Keratinocyte (primary cell): ENCODE measurements around the gene NOL11. TPM values are rescaled to one million over a fixed set of nuclear protein-coding genes. Genes with fewer than 3 reads are reported as not detected.

Source experiments
- DNase-seq: peaks from one replicate; pipeline ENCODE4 v3.0.0-alpha.2; 2011; ENCODE audit warnings: low read depth, missing footprints, low spot score
- FAIRE-seq: peaks from 2 replicates; lab custom pipeline; 2011; peaks lifted over from hg19 to GRCh38; lab: Jason Lieb, UNC
- H2AFZ ChIP-seq: 2 replicates; pipeline ENCODE4 v1.6.0; 2012; ENCODE audit warnings: low read length, control low read depth, inconsistent platforms; ENCODE audit not compliant: control insufficient read depth
- H3K27ac ChIP-seq: 2 replicates; pipeline ENCODE4 v1.5.1; 2011; ENCODE audit warnings: low read length; ENCODE audit not compliant: control insufficient read depth, insufficient read depth
- H3K27me3 ChIP-seq: 3 replicates; pipeline ENCODE4 v1.6.0; 2011; ENCODE audit warnings: low read length; ENCODE audit not compliant: control insufficient read depth, insufficient read depth; ENCODE audit errors: extremely low read depth
- H3K36me3 ChIP-seq, 2 experiments: 2 replicates in 1 of 2; 3 replicates in 1 of 2; pipeline ENCODE4 v1.5.1; 2011; ENCODE audit warnings: low read length in 2 of 2, mild to moderate bottlenecking in 1 of 2; ENCODE audit not compliant: control insufficient read depth in 2 of 2, insufficient read depth in 2 of 2; ENCODE audit errors: extremely low read depth in 1 of 2
- H3K4me1 ChIP-seq: 3 replicates; pipeline ENCODE4 v1.5.1; 2011; ENCODE audit warnings: low read length; ENCODE audit not compliant: control insufficient read depth, insufficient read depth; ENCODE audit errors: extremely low read depth
- H3K4me2 ChIP-seq: 3 replicates; pipeline ENCODE4 v1.6.0; 2011; ENCODE audit warnings: low read depth, low read length; ENCODE audit not compliant: control insufficient read depth, insufficient read depth; ENCODE audit errors: extremely low read depth
- H3K4me3 ChIP-seq, 3 experiments: fragments of 200-600 bp in 1 of 3; sonication (generic) in 1 of 3; 2 replicates in 2 of 3; 3 replicates in 1 of 3; pipeline ENCODE4 v1.5.1; 2011 to 2016; ENCODE audit warnings: low read length in 3 of 3, mild to moderate bottlenecking in 3 of 3, control low read depth in 2 of 3, inconsistent platforms in 1 of 3, low read depth in 1 of 3, mixed read lengths in 1 of 3, mixed run types in 1 of 3, moderate library complexity in 1 of 3; ENCODE audit not compliant: control insufficient read depth in 2 of 3, insufficient read depth in 2 of 3; ENCODE audit errors: extremely low read depth in 1 of 3
- H3K79me2 ChIP-seq: 2 replicates; pipeline ENCODE4 v1.6.0; 2012; ENCODE audit warnings: low read length; ENCODE audit not compliant: control insufficient read depth, insufficient read depth
- H3K9ac ChIP-seq: 3 replicates; pipeline ENCODE4 v1.6.0; 2011; ENCODE audit warnings: low read length; ENCODE audit not compliant: control insufficient read depth, insufficient read depth; ENCODE audit errors: extremely low read depth
- H3K9me1 ChIP-seq: 3 replicates; pipeline ENCODE4 v1.6.0; 2011; ENCODE audit warnings: low read length; ENCODE audit not compliant: control insufficient read depth, insufficient read depth; ENCODE audit errors: extremely low read depth
- H3K9me3 ChIP-seq: 2 replicates; pipeline ENCODE4 v1.5.1; 2012; ENCODE audit warnings: low read depth, low read length; ENCODE audit not compliant: control insufficient read depth
- H4K20me1 ChIP-seq: 3 replicates; pipeline ENCODE4 v1.6.0; 2011; ENCODE audit warnings: low read length; ENCODE audit not compliant: control insufficient read depth, insufficient read depth; ENCODE audit errors: extremely low read depth
- EZH2 ChIP-seq: IDR thresholded peaks from one replicate; pipeline ENCODE4 v1.6.1; 2012; ENCODE audit warnings: inconsistent platforms, mild to moderate bottlenecking, low read length, moderate library complexity
- dilution Hi-C: fragments of 300-500 bp; cut with MboI; formaldehyde crosslinking; loops from one replicate; pipeline ENCODE4 v1.7.0; 2020; ENCODE audit warnings: low sequenced_read_pairs; ENCODE audit not compliant: extremely low pct_ligation_motif_present
- polyA plus RNA-seq, 5 experiments: library from polyadenylated mRNA; depleted of rRNA in 3 of 5; stranded (reverse) in 3 of 5; stranded (forward) in 1 of 5; unstranded in 1 of 5; fragments of >200 nt; gene quantifications; 1 replicate in 1 of 5; 2 replicates in 3 of 5; 3 replicates in 1 of 5; pipeline versions ENCODE4 v1.2.1 to v1.2.3, GENCODE V29; 2011 to 2012; ENCODE audit warnings: missing spikeins in 2 of 5, low read depth in 1 of 5, low replicate concordance in 1 of 5
- TF ChIP-seq, protein P1 (sequence below), 3 experiments: IDR thresholded peaks in 1 of 3; conservative IDR thresholded peaks in 1 of 3; optimal IDR thresholded peaks in 1 of 3; 2 replicates in 2 of 3; 3 replicates in 1 of 3; pipeline versions ENCODE3 to v1.5.1; 2011; ENCODE audit warnings: low read length in 3 of 3, mild to moderate bottlenecking in 3 of 3, moderate library complexity in 2 of 3, control low read depth in 1 of 3, inconsistent platforms in 1 of 3; ENCODE audit not compliant: insufficient read depth in 2 of 3; ENCODE audit errors: extremely low read depth in 1 of 3

NOL11 gene
- polyA plus RNA-seq, 1 donor (not counting 4 experiments of a cell fraction or from before 2014, with no cell fraction given): 63.0 TPM

DNA sequence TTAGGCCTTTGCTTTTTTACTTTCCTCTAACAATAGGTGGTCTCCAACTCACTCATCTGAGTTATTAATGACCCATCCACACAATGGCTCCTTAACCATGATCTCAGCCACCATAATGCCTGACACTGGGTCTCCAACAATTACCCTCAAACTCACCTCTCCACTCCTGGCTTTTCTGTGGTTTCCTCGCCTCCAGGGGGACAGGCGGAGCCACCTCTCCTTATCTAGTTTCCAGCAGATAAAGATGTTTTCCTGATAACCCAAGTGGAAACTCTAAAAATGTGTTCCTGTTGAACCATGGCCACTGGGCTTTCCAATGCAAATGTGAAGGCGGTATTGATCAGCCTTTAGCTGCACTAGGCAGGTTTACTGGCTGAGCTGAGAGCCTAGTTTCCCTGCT, 9.4 kb upstream of the NOL11 start:
- Histone ChIP-seq H3K9ac (no peak overlapping the region), H2AFZ (no peak overlapping the region), H3K36me3 (no peaks in the 10 kb centered on the region), H3K27me3 (no peaks in the 10 kb centered on the region), H3K4me2 (no peak overlapping the region), H3K4me3 (no peak overlapping the region), H4K20me1 (no peaks in the 10 kb centered on the region), H3K79me2 (no peaks in the 10 kb centered on the region), H3K27ac (no peak overlapping the region), H3K4me1 (no peaks in the 10 kb centered on the region), H3K9me1 (no peaks in the 10 kb centered on the region), H3K9me3 (no peaks in the 10 kb centered on the region)
- no peak for TF ChIP-seq EZH2
- TF ChIP-seq, protein P1, sequence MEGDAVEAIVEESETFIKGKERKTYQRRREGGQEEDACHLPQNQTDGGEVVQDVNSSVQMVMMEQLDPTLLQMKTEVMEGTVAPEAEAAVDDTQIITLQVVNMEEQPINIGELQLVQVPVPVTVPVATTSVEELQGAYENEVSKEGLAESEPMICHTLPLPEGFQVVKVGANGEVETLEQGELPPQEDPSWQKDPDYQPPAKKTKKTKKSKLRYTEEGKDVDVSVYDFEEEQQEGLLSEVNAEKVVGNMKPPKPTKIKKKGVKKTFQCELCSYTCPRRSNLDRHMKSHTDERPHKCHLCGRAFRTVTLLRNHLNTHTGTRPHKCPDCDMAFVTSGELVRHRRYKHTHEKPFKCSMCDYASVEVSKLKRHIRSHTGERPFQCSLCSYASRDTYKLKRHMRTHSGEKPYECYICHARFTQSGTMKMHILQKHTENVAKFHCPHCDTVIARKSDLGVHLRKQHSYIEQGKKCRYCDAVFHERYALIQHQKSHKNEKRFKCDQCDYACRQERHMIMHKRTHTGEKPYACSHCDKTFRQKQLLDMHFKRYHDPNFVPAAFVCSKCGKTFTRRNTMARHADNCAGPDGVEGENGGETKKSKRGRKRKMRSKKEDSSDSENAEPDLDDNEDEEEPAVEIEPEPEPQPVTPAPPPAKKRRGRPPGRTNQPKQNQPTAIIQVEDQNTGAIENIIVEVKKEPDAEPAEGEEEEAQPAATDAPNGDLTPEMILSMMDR (optimal IDR thresholded peaks at IDR 0.05 in 1 of 3, IDR thresholded peaks at IDR 0.05 in 1 of 3, conservative IDR thresholded peaks at IDR 0.05 in 1 of 3; ENCODE audit: extremely low read depth in 1 of 3, insufficient read depth in 2 of 3, low read length in 3 of 3): no peak
- DNase-seq (no peak), FAIRE-seq (no peak)
- dilution Hi-C loops: no loop called here

DNA sequence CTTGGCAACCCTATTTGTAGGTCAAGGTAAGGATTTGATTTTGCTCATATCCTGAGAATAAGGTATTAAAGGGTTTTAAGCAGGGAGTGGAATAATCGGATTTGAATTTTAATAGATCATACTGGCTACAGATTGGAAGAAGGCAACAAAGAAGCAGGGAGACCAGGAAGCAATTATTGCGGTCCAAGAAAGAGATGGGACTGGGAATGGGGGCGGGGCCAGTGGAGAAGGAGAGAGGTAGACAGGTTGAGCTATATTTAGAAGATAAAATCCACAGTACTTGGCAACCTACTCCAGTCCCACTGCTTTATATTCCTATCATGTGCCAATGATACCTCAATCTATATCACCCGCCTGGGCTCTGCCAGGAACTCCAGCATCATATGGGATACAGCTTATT, 5.8 kb upstream of the NOL11 start:
- Histone ChIP-seq H3K27me3 (no peaks in the 10 kb centered on the region), H3K36me3 (no peaks in the 10 kb centered on the region), H3K79me2 (no peaks in the 10 kb centered on the region), H3K4me1 (no peaks in the 10 kb centered on the region), H3K9me3 (no peaks in the 10 kb centered on the region), H3K9me1 (no peaks in the 10 kb centered on the region), H3K4me3 (no peak overlapping the region), H2AFZ (no peak overlapping the region), H4K20me1 (no peaks in the 10 kb centered on the region), H3K27ac (no peak overlapping the region), H3K9ac (no peak overlapping the region), H3K4me2 (no peak overlapping the region)
- dilution Hi-C loops: no loop called here
- no peak for DNase-seq
- no peak for FAIRE-seq
- TF ChIP-seq, protein P1 (optimal IDR thresholded peaks at IDR 0.05 in 1 of 3, IDR thresholded peaks at IDR 0.05 in 1 of 3, conservative IDR thresholded peaks at IDR 0.05 in 1 of 3; ENCODE audit: extremely low read depth in 1 of 3, insufficient read depth in 2 of 3, low read length in 3 of 3): no peak
- no peak for TF ChIP-seq EZH2
